H9 (cell line): ENCODE results near the gene ANP32B. TPM values are rescaled to one million over a fixed set of nuclear protein-coding genes. Genes with fewer than 3 reads are reported as not detected.
A peak's percentile ranks its signal among the peaks of the same experiment; 100 is the strongest.

Source experiments
- DNase-seq: peaks from one replicate; pipeline ENCODE4 v3.0.0-alpha.2; 2017
- H2AFZ ChIP-seq: one replicate; pipeline ENCODE4 v1.6.1; 2013; ENCODE audit warnings: mild to moderate bottlenecking, low read length, control low read depth, moderate library complexity
- H2AK5ac ChIP-seq: 2 replicates; pipeline ENCODE4 v1.6.1; 2013; ENCODE audit warnings: low read length, control low read depth, mixed read lengths; ENCODE audit not compliant: insufficient read length
- H2BK120ac ChIP-seq: one replicate; pipeline ENCODE4 v1.6.1; 2013; ENCODE audit warnings: low read depth, mild to moderate bottlenecking, low read length, control low read depth, inconsistent platforms; ENCODE audit not compliant: poor library complexity, severe bottlenecking
- H2BK12ac ChIP-seq: 2 replicates; pipeline ENCODE4 v1.6.1; 2013; ENCODE audit warnings: low read length, control low read depth, mixed read lengths, low read depth; ENCODE audit not compliant: insufficient read length
- H2BK15ac ChIP-seq: 2 replicates; pipeline ENCODE4 v1.6.1; 2013; ENCODE audit warnings: low read depth, low read length, control low read depth
- H2BK20ac ChIP-seq: one replicate; pipeline ENCODE4 v1.6.1; 2013; ENCODE audit warnings: low read depth, mild to moderate bottlenecking, low read length, control low read depth, inconsistent platforms; ENCODE audit not compliant: poor library complexity, severe bottlenecking
- H2BK5ac ChIP-seq: 2 replicates; pipeline ENCODE4 v1.6.1; 2013; ENCODE audit warnings: low read length, control low read depth, mixed read lengths; ENCODE audit not compliant: insufficient read length
- H3K14ac ChIP-seq: 2 replicates; pipeline ENCODE4 v1.6.1; 2013; ENCODE audit warnings: low read length, control low read depth; ENCODE audit not compliant: insufficient read depth
- H3K18ac ChIP-seq: 2 replicates; pipeline ENCODE4 v1.6.1; 2013; ENCODE audit warnings: low read depth, mild to moderate bottlenecking, mixed read lengths, low read length, control low read depth; ENCODE audit not compliant: insufficient read length
- H3K23ac ChIP-seq: 2 replicates; pipeline ENCODE4 v1.6.1; 2013; ENCODE audit warnings: low read length, control low read depth, mixed read lengths, low read depth; ENCODE audit not compliant: insufficient read length
- H3K23me2 ChIP-seq: 2 replicates; pipeline ENCODE4 v1.6.1; 2013; ENCODE audit warnings: low read depth, mild to moderate bottlenecking, mixed read lengths, low read length, control low read depth; ENCODE audit not compliant: insufficient read length, poor library complexity, severe bottlenecking
- H3K27ac ChIP-seq: 2 replicates; pipeline ENCODE4 v1.5.1; 2013; ENCODE audit warnings: low read length, control low read depth, mixed read lengths, low read depth; ENCODE audit not compliant: insufficient read length
- H3K27me3 ChIP-seq: 2 replicates; pipeline ENCODE4 v1.6.1; 2013; ENCODE audit warnings: low read length, control low read depth, inconsistent platforms; ENCODE audit not compliant: insufficient read depth
- H3K4ac ChIP-seq: 2 replicates; pipeline ENCODE4 v1.6.1; 2013; ENCODE audit warnings: low read depth, mild to moderate bottlenecking, control low read depth, inconsistent platforms, low read length, moderate library complexity
- H3K4me1 ChIP-seq: 2 replicates; pipeline ENCODE4 v1.6.1; 2013; ENCODE audit warnings: low read length, control low read depth, inconsistent platforms; ENCODE audit not compliant: insufficient read depth
- H3K4me2 ChIP-seq: 2 replicates; pipeline ENCODE4 v1.6.1; 2013; ENCODE audit warnings: low read length, control low read depth, mixed read lengths; ENCODE audit not compliant: insufficient read length, insufficient read depth
- H3K56ac ChIP-seq: 2 replicates; pipeline ENCODE4 v1.6.1; 2013; ENCODE audit warnings: low read depth, mild to moderate bottlenecking, mixed read lengths, low read length, control low read depth; ENCODE audit not compliant: insufficient read length
- H3K79me1 ChIP-seq: 2 replicates; pipeline ENCODE4 v1.6.1; 2013; ENCODE audit warnings: low read depth, mild to moderate bottlenecking, moderate library complexity, low read length, control low read depth, inconsistent platforms; ENCODE audit not compliant: insufficient read depth, poor library complexity, severe bottlenecking
- H3K79me2 ChIP-seq: 2 replicates; pipeline ENCODE4 v1.6.1; 2013; ENCODE audit warnings: low read length, control low read depth, inconsistent platforms; ENCODE audit not compliant: insufficient read depth
- H3K9ac ChIP-seq: 2 replicates; pipeline ENCODE4 v1.6.1; 2013; ENCODE audit warnings: low read length, control low read depth, mixed read lengths; ENCODE audit not compliant: insufficient read length; ENCODE audit errors: extremely low read depth
- H3K9me3 ChIP-seq: one replicate; pipeline ENCODE4 v1.6.1; 2013; ENCODE audit warnings: low read depth, low read length, inconsistent platforms; ENCODE audit not compliant: control insufficient read depth
- H3T11ph ChIP-seq: one replicate; pipeline ENCODE4 v1.6.1; 2013; ENCODE audit warnings: mild to moderate bottlenecking, low read length, control low read depth, inconsistent platforms
- H4K20me1 ChIP-seq: one replicate; pipeline ENCODE4 v1.6.1; 2013; ENCODE audit not compliant: control insufficient read depth, insufficient read length, insufficient read depth
- H4K5ac ChIP-seq: 2 replicates; pipeline ENCODE4 v1.6.1; 2013; ENCODE audit warnings: low read depth, mild to moderate bottlenecking, mixed read lengths, low read length, control low read depth; ENCODE audit not compliant: insufficient read length
- H4K8ac ChIP-seq: replicated peaks from 2 replicates; pipeline ENCODE4 v1.6.1; 2013; ENCODE audit warnings: low read length, control low read depth, mixed read lengths, low read depth; ENCODE audit not compliant: insufficient read length
- H4K91ac ChIP-seq: 2 replicates; pipeline ENCODE4 v1.6.1; 2013; ENCODE audit warnings: low read depth, mild to moderate bottlenecking, moderate library complexity, mixed read lengths, low read length, control low read depth; ENCODE audit not compliant: insufficient read length
- H3K27ac Mint-ChIP-seq, 3 experiments: 2 replicates in 2 of 3; 3 replicates in 1 of 3; pipeline ENCODE4 v1.8.0; 2020 to 2021; ENCODE audit warnings: mixed read lengths in 3 of 3, mild to moderate bottlenecking in 1 of 3, moderate library complexity in 1 of 3
- H3K27me3 Mint-ChIP-seq: 2 replicates; pipeline ENCODE4 v1.8.0; 2021; ENCODE audit warnings: low read depth, mild to moderate bottlenecking, moderate library complexity, mixed read lengths
- H3K36me3 Mint-ChIP-seq, 3 experiments: 2 replicates in 2 of 3; 3 replicates in 1 of 3; pipeline ENCODE4 v1.8.0; 2020 to 2021; ENCODE audit warnings: low read depth in 3 of 3, mixed read lengths in 3 of 3; ENCODE audit not compliant: insufficient read depth in 1 of 3
- H3K4me1 Mint-ChIP-seq, 2 experiments: 2 replicates each; pipeline ENCODE4 v1.8.0; 2020; ENCODE audit warnings: mixed read lengths in 2 of 2
- H3K4me3 Mint-ChIP-seq, 2 experiments: 2 replicates in 1 of 2; 3 replicates in 1 of 2; pipeline ENCODE4 v1.8.0; 2020 to 2021; ENCODE audit warnings: mild to moderate bottlenecking in 2 of 2, mixed read lengths in 2 of 2, moderate library complexity in 1 of 2
- H3K9me3 Mint-ChIP-seq, 2 experiments: 2 replicates in 1 of 2; 3 replicates in 1 of 2; pipeline ENCODE4 v1.8.0; 2020; ENCODE audit warnings: mild to moderate bottlenecking in 2 of 2, mixed read lengths in 2 of 2, moderate library complexity in 1 of 2
- CTCF ChIP-seq: fragments of 200-600 bp; sonication (generic); conservative IDR thresholded peaks from 3 replicates; pipeline ENCODE4 v1.8.0; 2021; ENCODE audit warnings: antibody characterized with exemption, mild to moderate bottlenecking
- WGBS: extraction: QIAGEN DNeasy Blood & Tissue Kit; methylation state at CpG from one replicate; pipeline ENCODE4 v1.1.7; 2013; ENCODE audit warnings: missing lambda C conversion rate, low lambda C conversion rate, mixed read lengths; ENCODE audit not compliant: insufficient read length; ENCODE audit errors: extremely low coverage; 5-methylcytosine and 5-hydroxymethylcytosine counted together
- total RNA-seq: library from RNA; stranded (reverse); gene quantifications from 2 replicates; pipeline ENCODE4 v1.2.1, GENCODE V29; 2021

The ANP32B gene
- total RNA-seq, 1 experiment from 2014 or later = 91.6 TPM

- Histone ChIP-seq H3K4ac (no peak within 1 kb of the TSS), H3K4me1 (peaks cover 2% of the 10 kb centered on the region; the same call in 1 of the 2 replicates), H3K79me1 (no peaks in the 10 kb centered on the region), H2BK120ac (no peak within 1 kb of the TSS), H2AFZ (no peak within 1 kb of the TSS), H4K8ac (no peak within 1 kb of the TSS), H3K18ac (peak within 1 kb of the TSS; percentile 68), H3K9ac (peak within 1 kb of the TSS; percentile 55), H3K27me3 (no peaks in the 10 kb centered on the region), H4K91ac (no peak within 1 kb of the TSS), H3K9me3 (no peaks in the 10 kb centered on the region), H2BK5ac (no peak within 1 kb of the TSS), H3T11ph (no peak within 1 kb of the TSS), H2BK15ac (no peak within 1 kb of the TSS; the same call in 1 of the 2 replicates), H3K23me2 (peaks cover 11% of the 10 kb centered on the region), H3K56ac (no peak within 1 kb of the TSS), H3K4me2 (peak within 1 kb of the TSS; percentile 46), H3K14ac (peak within 1 kb of the TSS; percentile 91), H3K23ac (no peak within 1 kb of the TSS), H3K79me2 (no peaks in the 10 kb centered on the region; the same call in 1 of the 2 replicates), H2BK20ac (no peak within 1 kb of the TSS), H2BK12ac (no peak within 1 kb of the TSS), H2AK5ac (no peak within 1 kb of the TSS), H4K5ac (no peak within 1 kb of the TSS), H3K27ac (no peak within 1 kb of the TSS), H4K20me1 (no peaks in the 10 kb centered on the region)
- no peaks in the 10 kb centered on the region for H3K9me3 Mint-ChIP-seq
- peaks cover 20% of the 10 kb centered on the region for H3K27me3 Mint-ChIP-seq
- H3K4me3 Mint-ChIP-seq = peak within 1 kb of the TSS; percentile 85 to 99
- no CpG with 5 or more reads among the region's 80 CpGs for WGBS
- H3K27ac Mint-ChIP-seq = peak within 1 kb of the TSS; percentile 29 to 95 (median 92); a peak in 4 of 7 replicates
- H3K36me3 Mint-ChIP-seq = peaks cover 5 to 9% (median 7%) of the 10 kb centered on the region in 3 experiments
- H3K4me1 Mint-ChIP-seq = peaks cover 7% of the 10 kb centered on the region in 2 experiments
- peak; percentile 97 for DNase-seq
- no peak for TF ChIP-seq CTCF
Observed at GRCh38 chr9:98056269-98057137, 73.4 kb downstream of the ANP32B start, which contains the start of gene NANS. Gene NANS, plus strand, starts transcription at chr9:98056732. Its CDS starts 77 bp downstream, at chr9:98056809.
